K562 (cell line): ENCODE results near the gene UCKL1. TPM values are rescaled to one million over a fixed set of nuclear protein-coding genes. Genes with fewer than 3 reads are reported as not detected.

Experiments used
- FOSL1 ChIP-seq: fragments of 200-800 bp; sonication (Bioruptor generic); conservative IDR thresholded peaks from 2 replicates; pipeline ENCODE4 v1.6.1; 2016; ENCODE audit warnings: missing genetic modification characterization, missing compliant biosample characterization
- FOXJ3 ChIP-seq: sonication (generic); formaldehyde crosslinking; IDR thresholded peaks from 2 replicates; pipeline ENCODE4 v1.4.0; 2020; ENCODE audit warnings: mild to moderate bottlenecking, missing genetic modification reagents
- FOXK1 ChIP-seq: sonication (generic); formaldehyde crosslinking; IDR thresholded peaks from 2 replicates; pipeline ENCODE4 v1.8.0; 2022; ENCODE audit warnings: missing genetic modification reagents, mild to moderate bottlenecking, borderline replicate concordance
- GATAD2B ChIP-seq: fragments of 450-650 bp; IDR thresholded peaks from 2 replicates; pipeline ENCODE4 v1.6.1; 2017; ENCODE audit warnings: mild to moderate bottlenecking, borderline replicate concordance
- NRF1 ChIP-seq, 2 experiments: fragments of 450-650 bp; IDR thresholded peaks in 1 of 2; conservative IDR thresholded peaks in 1 of 2; 2 replicates each; pipeline ENCODE4 v1.6.1; 2014; ENCODE audit warnings: mild to moderate bottlenecking in 2 of 2
- SMARCA4 ChIP-seq: fragments of 450-650 bp; IDR thresholded peaks from 2 replicates; pipeline ENCODE4 v1.6.1; 2016
- TARDBP ChIP-seq: fragments of 450-650 bp; IDR thresholded peaks from 2 replicates; pipeline ENCODE4 v1.6.1; 2016
- USF2 ChIP-seq: sonication (generic); formaldehyde crosslinking; IDR thresholded peaks from 2 replicates; pipeline ENCODE4 v1.5.0; 2020; ENCODE audit warnings: missing genetic modification reagents
- ZFP36 ChIP-seq: fragments of 150-350 bp; IDR thresholded peaks from 2 replicates; pipeline ENCODE4 v1.6.1; 2018; ENCODE audit warnings: low read length, low read depth; ENCODE audit not compliant: partially characterized antibody
- ZNF217 ChIP-seq: sonication (generic); formaldehyde crosslinking; IDR thresholded peaks from 2 replicates; pipeline ENCODE4 v1.8.0; 2022; ENCODE audit warnings: mild to moderate bottlenecking, missing genetic modification reagents
- ZNF408 ChIP-seq: fragments of 250-450 bp; sonication (Bioruptor Pico); IDR thresholded peaks from 2 replicates; pipeline ENCODE4 v1.4.0; 2020; ENCODE audit warnings: low read depth, mild to moderate bottlenecking, moderate library complexity
- polyA plus RNA-seq, 8 experiments: library from polyadenylated mRNA; depleted of rRNA in 4 of 8; stranded (reverse) in 5 of 8; unstranded in 3 of 8; fragments of >200 nt; fragmentation: Nextera tagmentation in 2 of 8; fragmentation: Illumina TruSeq in 1 of 8; extraction: Ambion mirVana in 2 of 8; extraction: Trizol in 1 of 8; gene quantifications; 2 replicates each; pipeline versions ENCODE4 v1.2.1 to v1.2.3, GENCODE V29; 2011 to 2014; ENCODE audit warnings: inconsistent platforms in 1 of 8, missing spikeins in 1 of 8
- total RNA-seq, 7 experiments: library from RNA; depleted of rRNA in 6 of 7; stranded (reverse); fragments of >200 nt in 6 of 7; fragmentation: Illumina TruSeq in 2 of 7; extraction: Trizol in 2 of 7; gene quantifications; 2 replicates each; pipeline versions ENCODE4 v1.2.1 to v1.2.3, GENCODE V29; 2011 to 2021; ENCODE audit warnings: low replicate concordance in 1 of 7
- TF ChIP-seq, protein P1 (sequence below): fragments of 250-450 bp; sonication (Bioruptor Pico); IDR thresholded peaks from 2 replicates; pipeline ENCODE4 v1.6.1; 2021; ENCODE audit warnings: mild to moderate bottlenecking
- TF ChIP-seq, protein P2 (sequence below): fragments of 250-450 bp; sonication (Bioruptor Pico); IDR thresholded peaks from 2 replicates; pipeline ENCODE4 v1.4.0; 2020; ENCODE audit warnings: mild to moderate bottlenecking, moderate library complexity, borderline replicate concordance
- TF ChIP-seq, protein P3 (sequence below): fragments of 450-650 bp; IDR thresholded peaks from 2 replicates; pipeline ENCODE4 v1.6.1; 2018; ENCODE audit not compliant: partially characterized antibody
- TF ChIP-seq, protein P4 (sequence below), 2 experiments: fragments of 450-650 bp in 1 of 2; sonication (generic) in 1 of 2; formaldehyde crosslinking in 1 of 2; IDR thresholded peaks in 1 of 2; conservative IDR thresholded peaks in 1 of 2; 2 replicates each; pipeline versions ENCODE4 v1.6.1 to v1.8.1; 2016 to 2023; ENCODE audit warnings: mild to moderate bottlenecking in 2 of 2, moderate library complexity in 2 of 2, inconsistent platforms in 1 of 2, missing genetic modification reagents in 1 of 2

UCKL1 gene
- total and polyA plus RNA-seq, 9 of the 15 experiments (the other 6 are each of a cell fraction or from before 2014, with no cell fraction given) = 3.1 to 52.8 (median 24.2) TPM

DNA sequence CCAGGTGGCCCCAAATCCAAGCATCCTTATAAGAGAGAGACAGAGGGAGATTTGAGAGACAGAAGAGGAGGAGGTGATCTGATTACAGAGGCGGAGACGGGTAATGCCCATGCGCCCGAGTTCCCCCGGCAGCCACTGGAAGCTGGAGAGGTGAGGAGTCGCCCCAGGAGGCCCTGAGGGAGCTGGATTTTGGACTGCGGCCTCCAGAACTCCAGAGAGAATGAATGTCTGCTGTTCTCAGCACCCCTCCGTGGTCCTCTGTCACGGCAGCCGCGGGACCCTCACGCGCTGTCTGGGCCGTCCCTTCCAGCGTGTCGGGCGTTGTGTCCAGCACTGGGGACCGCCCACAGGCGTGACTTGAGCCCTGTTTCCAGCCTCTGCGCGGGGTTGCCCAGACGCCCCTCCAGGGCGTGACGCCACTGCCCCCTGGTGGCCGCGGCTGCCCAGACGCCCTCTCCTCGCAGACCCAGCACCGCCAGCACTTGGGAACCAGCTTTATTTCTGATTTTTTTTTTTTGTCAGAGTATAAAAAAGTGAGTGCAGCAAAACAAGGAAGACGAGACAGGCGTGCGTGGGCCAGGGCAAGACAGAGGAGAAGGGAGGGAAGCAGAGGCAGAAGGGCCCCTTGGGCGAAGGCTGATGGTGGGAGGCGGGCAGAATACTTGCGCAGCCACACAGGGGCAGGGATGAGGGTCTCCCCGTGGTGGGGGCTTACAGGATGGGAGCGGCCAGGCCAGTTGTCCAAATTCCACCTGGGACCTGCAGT, 17.6 kb upstream of the UCKL1 start (continued):
- TF ChIP-seq, protein P1, sequence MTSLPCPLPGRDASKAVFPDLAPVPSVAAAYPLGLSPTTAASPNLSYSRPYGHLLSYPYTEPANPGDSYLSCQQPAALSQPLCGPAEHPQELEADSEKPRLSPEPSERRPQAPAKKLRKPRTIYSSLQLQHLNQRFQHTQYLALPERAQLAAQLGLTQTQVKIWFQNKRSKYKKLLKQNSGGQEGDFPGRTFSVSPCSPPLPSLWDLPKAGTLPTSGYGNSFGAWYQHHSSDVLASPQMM (CRISPR knock-in tag) = no peak
- TF ChIP-seq SMARCA4 = no peak
- no peak for TF ChIP-seq FOSL1
- TF ChIP-seq, protein P2, sequence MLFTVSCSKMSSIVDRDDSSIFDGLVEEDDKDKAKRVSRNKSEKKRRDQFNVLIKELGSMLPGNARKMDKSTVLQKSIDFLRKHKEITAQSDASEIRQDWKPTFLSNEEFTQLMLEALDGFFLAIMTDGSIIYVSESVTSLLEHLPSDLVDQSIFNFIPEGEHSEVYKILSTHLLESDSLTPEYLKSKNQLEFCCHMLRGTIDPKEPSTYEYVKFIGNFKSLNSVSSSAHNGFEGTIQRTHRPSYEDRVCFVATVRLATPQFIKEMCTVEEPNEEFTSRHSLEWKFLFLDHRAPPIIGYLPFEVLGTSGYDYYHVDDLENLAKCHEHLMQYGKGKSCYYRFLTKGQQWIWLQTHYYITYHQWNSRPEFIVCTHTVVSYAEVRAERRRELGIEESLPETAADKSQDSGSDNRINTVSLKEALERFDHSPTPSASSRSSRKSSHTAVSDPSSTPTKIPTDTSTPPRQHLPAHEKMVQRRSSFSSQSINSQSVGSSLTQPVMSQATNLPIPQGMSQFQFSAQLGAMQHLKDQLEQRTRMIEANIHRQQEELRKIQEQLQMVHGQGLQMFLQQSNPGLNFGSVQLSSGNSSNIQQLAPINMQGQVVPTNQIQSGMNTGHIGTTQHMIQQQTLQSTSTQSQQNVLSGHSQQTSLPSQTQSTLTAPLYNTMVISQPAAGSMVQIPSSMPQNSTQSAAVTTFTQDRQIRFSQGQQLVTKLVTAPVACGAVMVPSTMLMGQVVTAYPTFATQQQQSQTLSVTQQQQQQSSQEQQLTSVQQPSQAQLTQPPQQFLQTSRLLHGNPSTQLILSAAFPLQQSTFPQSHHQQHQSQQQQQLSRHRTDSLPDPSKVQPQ = no peak
- TF ChIP-seq NRF1 (conservative IDR thresholded peaks at IDR 0.05 in 1 of 2, IDR thresholded peaks at IDR 0.05 in 1 of 2) = peak; percentile 62 to 73
- TF ChIP-seq ZNF217 = no peak
- TF ChIP-seq, protein P3, sequence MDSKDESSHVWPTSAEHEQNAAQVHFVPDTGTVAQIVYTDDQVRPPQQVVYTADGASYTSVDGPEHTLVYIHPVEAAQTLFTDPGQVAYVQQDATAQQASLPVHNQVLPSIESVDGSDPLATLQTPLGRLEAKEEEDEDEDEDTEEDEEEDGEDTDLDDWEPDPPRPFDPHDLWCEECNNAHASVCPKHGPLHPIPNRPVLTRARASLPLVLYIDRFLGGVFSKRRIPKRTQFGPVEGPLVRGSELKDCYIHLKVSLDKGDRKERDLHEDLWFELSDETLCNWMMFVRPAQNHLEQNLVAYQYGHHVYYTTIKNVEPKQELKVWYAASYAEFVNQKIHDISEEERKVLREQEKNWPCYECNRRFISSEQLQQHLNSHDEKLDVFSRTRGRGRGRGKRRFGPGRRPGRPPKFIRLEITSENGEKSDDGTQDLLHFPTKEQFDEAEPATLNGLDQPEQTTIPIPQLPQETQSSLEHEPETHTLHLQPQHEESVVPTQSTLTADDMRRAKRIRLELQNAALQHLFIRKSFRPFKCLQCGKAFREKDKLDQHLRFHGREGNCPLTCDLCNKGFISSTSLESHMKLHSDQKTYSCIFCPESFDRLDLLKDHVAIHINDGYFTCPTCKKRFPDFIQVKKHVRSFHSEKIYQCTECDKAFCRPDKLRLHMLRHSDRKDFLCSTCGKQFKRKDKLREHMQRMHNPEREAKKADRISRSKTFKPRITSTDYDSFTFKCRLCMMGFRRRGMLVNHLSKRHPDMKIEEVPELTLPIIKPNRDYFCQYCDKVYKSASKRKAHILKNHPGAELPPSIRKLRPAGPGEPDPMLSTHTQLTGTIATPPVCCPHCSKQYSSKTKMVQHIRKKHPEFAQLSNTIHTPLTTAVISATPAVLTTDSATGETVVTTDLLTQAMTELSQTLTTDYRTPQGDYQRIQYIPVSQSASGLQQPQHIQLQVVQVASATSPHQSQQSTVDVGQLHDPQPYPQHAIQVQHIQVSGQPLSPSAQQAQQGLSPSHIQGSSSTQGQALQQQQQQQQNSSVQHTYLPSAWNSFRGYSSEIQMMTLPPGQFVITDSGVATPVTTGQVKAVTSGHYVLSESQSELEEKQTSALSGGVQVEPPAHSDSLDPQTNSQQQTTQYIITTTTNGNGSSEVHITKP = no peak
- TF ChIP-seq ZNF408 (CRISPR knock-in tag) = no peak
- no peak for TF ChIP-seq FOXJ3 (CRISPR knock-in tag)
- no peak for TF ChIP-seq USF2
- TF ChIP-seq, protein P4, sequence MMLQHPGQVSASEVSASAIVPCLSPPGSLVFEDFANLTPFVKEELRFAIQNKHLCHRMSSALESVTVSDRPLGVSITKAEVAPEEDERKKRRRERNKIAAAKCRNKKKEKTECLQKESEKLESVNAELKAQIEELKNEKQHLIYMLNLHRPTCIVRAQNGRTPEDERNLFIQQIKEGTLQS (IDR thresholded peaks at IDR 0.05) = no peak
- TF ChIP-seq, protein P4 (CRISPR knock-in tag; conservative IDR thresholded peaks at IDR 0.05) = peak; percentile 63; the same call in 1 of the 2 replicates
- TF ChIP-seq ZFP36 = no peak
- TF ChIP-seq FOXK1 = no peak
- TF ChIP-seq TARDBP = no peak
- no peak for TF ChIP-seq GATAD2B
